Measurements from ENCODE around the gene JMJD6.

The JMJD6 gene

GRCh38 chr17:76673729-76674128 is 52.7 kb downstream of the JMJD6 start:
- Mint-ChIP-seq H3K27ac (peak overlapping the region; percentile 28), H3K27me3 (ENCODE audit: low read depth, poor library complexity) (peaks cover 3% of the 10 kb centered on the region), H3K4me3 (peak overlapping the region; percentile 21), H3K4me1 (peaks cover 30% of the 10 kb centered on the region), H3K36me3 (ENCODE audit: low read depth) (no peaks in the 10 kb centered on the region), H3K9me3 (no peaks in the 10 kb centered on the region)
- DNase-seq: no peak
- TF ChIP-seq CTCF (IDR thresholded peaks at IDR 0.05): no peak

- Mint-ChIP-seq H3K27ac (no peak overlapping the region), H3K36me3 (ENCODE audit: low read depth) (no peaks in the 10 kb centered on the region), H3K4me3 (peak overlapping the region; percentile 95), H3K9me3 (no peaks in the 10 kb centered on the region), H3K4me1 (peaks cover 35% of the 10 kb centered on the region), H3K27me3 (ENCODE audit: low read depth, poor library complexity) (peaks cover 3% of the 10 kb centered on the region)
- no peak for TF ChIP-seq CTCF (IDR thresholded peaks at IDR 0.05)
- no peak for DNase-seq
These were observed 53.5 kb downstream of the JMJD6 start for GRCh38 chr17:76672892-76673291.

GRCh38 chr17:76672270-76672851 is 54.0 kb downstream of the JMJD6 start:
- H3K4me1 Mint-ChIP-seq: peaks cover 40% of the 10 kb centered on the region

GRCh38 chr17:76671912-76672262 is 54.5 kb downstream of the JMJD6 start:
- Mint-ChIP-seq H3K9me3 (peaks cover 3% of the 10 kb centered on the region), H3K4me1 (peaks cover 45% of the 10 kb centered on the region), H3K4me3 (peak overlapping the region; percentile 95), H3K27me3 (ENCODE audit: low read depth, poor library complexity) (peaks cover 3% of the 10 kb centered on the region), H3K27ac (no peak overlapping the region), H3K36me3 (ENCODE audit: low read depth) (no peaks in the 10 kb centered on the region)
- DNase-seq: no peak
- TF ChIP-seq CTCF (IDR thresholded peaks at IDR 0.05): no peak

More at GRCh38 chr17:76672270-76672851, 54.0 kb downstream of the JMJD6 start:
- peak overlapping the region; percentile 95 for H3K4me3 Mint-ChIP-seq
- peaks cover under 1% of the 10 kb centered on the region for H3K9me3 Mint-ChIP-seq
- no peaks in the 10 kb centered on the region for H3K36me3 Mint-ChIP-seq (ENCODE audit: low read depth)
- no peak overlapping the region for H3K27ac Mint-ChIP-seq
- DNase-seq: no peak
- no peak for TF ChIP-seq CTCF (IDR thresholded peaks at IDR 0.05)
- peaks cover 3% of the 10 kb centered on the region for H3K27me3 Mint-ChIP-seq (ENCODE audit: low read depth, poor library complexity)

GRCh38 chr17:76671123-76671911 is 55.1 kb downstream of the JMJD6 start:
- DNase-seq: peak; percentile 98
- peak overlapping the region; percentile 95 for H3K4me3 Mint-ChIP-seq
- H3K27me3 Mint-ChIP-seq (ENCODE audit: low read depth, poor library complexity): peaks cover 3% of the 10 kb centered on the region
- peaks cover 49% of the 10 kb centered on the region for H3K4me1 Mint-ChIP-seq
- no peaks in the 10 kb centered on the region for H3K36me3 Mint-ChIP-seq (ENCODE audit: low read depth)
- TF ChIP-seq CTCF (IDR thresholded peaks at IDR 0.05): no peak
- H3K9me3 Mint-ChIP-seq: peaks cover 3% of the 10 kb centered on the region
- H3K27ac Mint-ChIP-seq: peak overlapping the region; percentile 31

All from nephron progenitor cell (in vitro differentiated cells).